ENCODE results near the gene SLIRP.

The SLIRP gene

DNA sequence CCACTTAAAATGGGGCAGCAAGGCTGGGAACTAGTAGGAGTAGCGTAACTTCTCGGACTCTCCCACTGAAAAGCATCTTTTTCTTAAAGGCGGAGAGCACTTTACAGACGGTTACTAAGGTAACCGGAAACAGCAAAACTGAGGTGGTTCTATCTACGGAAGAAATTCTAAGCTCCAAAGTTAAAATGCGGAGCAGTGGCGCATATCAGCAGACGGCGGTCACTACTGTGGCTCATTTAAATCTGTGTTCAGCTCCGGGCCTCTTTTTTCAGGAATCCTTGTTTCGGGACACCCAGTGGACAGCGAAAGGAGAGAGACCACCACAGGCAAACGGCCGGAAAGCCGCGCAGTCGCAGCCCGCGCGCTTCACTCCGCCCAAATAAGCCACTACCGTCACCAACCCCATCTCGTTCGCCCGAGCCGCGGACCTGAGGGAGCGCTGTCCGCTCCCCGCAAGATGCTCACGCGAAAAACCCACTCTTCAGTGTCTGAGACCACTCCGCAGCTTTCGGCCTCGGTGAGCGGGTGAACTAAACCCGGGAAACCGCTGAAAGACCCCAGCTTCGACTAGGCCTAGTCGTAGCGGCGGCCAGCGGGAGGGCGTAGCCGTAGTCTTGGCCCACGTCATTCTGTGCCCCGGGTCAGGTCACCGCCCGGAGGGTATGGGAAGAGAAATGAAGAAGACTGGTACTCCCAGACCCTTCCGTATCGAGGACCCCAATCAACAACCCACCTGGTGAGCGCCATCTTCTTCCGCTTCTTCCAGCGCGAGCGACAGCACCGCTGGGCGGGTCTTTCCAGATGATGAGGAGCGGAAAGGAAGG, 52.7 kb downstream of the SLIRP start, which contains the start of gene SNW1:
Gene SNW1, minus strand, starts transcription at position 776 of the 824 bp plus-strand sequence. Its CDS starts 29 bp downstream, at position 747.
- peak within 1 kb of the TSS; percentile 100 for H3K4me3 ChIP-seq (replicated peaks; ENCODE audit: low read depth, low read length)
- TF ChIP-seq, protein P1, sequence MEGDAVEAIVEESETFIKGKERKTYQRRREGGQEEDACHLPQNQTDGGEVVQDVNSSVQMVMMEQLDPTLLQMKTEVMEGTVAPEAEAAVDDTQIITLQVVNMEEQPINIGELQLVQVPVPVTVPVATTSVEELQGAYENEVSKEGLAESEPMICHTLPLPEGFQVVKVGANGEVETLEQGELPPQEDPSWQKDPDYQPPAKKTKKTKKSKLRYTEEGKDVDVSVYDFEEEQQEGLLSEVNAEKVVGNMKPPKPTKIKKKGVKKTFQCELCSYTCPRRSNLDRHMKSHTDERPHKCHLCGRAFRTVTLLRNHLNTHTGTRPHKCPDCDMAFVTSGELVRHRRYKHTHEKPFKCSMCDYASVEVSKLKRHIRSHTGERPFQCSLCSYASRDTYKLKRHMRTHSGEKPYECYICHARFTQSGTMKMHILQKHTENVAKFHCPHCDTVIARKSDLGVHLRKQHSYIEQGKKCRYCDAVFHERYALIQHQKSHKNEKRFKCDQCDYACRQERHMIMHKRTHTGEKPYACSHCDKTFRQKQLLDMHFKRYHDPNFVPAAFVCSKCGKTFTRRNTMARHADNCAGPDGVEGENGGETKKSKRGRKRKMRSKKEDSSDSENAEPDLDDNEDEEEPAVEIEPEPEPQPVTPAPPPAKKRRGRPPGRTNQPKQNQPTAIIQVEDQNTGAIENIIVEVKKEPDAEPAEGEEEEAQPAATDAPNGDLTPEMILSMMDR (IDR thresholded peaks at IDR 0.05; ENCODE audit: low read length, missing control alignments) = no peak
- peak; percentile 66 for DNase-seq (ENCODE audit: low read depth)

DNA sequence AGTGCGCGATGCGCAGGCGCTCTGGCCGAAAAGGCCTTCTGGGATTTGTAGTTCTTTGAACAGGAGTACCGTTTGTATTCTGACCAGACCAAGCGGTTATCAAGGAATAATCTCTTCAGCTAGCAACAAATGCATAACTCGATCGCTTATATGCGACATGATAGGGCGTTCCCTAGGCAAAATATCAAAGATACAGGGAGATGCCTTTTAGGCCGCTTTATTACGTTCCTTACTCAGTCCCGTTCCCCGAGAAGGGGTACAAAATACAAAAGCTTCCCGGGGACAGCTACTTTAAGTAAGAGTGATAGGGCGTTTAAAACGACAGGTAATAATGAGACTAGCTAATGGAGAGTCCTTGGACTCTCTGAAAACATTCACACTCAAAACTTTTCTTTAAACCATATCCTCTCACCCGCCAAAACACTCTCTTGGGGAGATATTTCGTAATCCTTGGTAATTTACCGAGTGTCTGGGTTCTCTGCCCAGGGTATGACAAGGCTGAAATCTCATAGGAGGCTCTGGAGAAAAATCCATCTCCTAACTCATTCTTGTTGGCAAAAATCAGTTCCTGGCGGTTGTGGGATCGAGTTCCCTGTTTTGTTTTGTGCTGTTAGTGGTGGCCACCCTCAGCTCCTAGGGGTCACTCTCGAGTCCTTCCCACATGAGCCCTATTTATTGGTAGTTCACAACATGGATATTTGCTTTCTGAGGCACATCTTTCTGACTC, 53.5 kb downstream of the SLIRP start:
- peak; percentile 96 for DNase-seq (ENCODE audit: low read depth)

DNA sequence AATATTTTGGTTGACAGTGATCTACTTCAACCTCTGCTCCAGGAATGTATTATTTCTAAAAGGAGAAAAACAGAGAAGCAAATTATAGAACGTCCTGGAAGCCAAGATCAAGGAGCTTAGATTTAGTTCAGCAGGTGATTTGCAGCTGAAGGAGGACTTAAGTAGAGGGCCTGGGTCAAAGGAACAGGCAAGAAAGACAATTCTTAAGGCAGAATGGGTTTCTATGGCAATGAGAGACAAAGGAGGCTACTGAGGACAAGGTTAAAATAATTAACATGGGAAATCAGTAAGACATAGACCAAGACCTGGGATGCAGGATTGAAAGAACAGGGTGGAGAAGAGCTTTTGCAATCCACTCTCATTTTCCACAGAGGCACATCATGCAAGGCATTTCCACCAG, 55.4 kb downstream of the SLIRP start:
- TF ChIP-seq, protein P1 (IDR thresholded peaks at IDR 0.05; ENCODE audit: low read length, missing control alignments) = no peak
- H3K4me3 ChIP-seq (replicated peaks; ENCODE audit: low read depth, low read length) = no peak overlapping the region
- DNase-seq (ENCODE audit: low read depth) = no peak

More for the DNA sequence above, 53.5 kb downstream of the SLIRP start:
- TF ChIP-seq, protein P1 (IDR thresholded peaks at IDR 0.05; ENCODE audit: low read length, missing control alignments) = peak; percentile 35
- H3K4me3 ChIP-seq (replicated peaks; ENCODE audit: low read depth, low read length) = peak overlapping the region; percentile 100

DNA sequence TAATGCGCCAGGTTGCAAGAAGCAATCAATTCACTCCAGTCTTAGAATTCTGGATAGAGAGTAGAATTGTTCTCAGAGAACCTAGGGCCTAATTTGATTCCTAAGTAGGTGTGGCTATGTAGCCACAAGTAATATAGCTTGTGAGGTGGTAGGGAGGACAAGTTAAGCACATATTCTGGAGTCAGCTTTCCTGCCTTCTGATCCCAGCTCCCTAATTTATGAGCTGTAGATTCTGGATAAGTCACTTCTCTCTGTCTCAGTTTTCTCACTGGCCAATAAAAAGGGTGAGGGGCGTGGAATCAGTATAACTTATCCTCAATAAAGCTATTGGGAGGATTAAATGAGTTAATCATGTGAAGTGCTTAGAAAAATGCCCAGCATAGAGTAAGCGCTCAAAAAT, 56.1 kb downstream of the SLIRP start:
- TF ChIP-seq, protein P1 (IDR thresholded peaks at IDR 0.05; ENCODE audit: low read length, missing control alignments) = no peak
- no peak for DNase-seq (ENCODE audit: low read depth)
- H3K4me3 ChIP-seq (replicated peaks; ENCODE audit: low read depth, low read length) = no peak overlapping the region
